ENCODE data around the gene FASTKD3. TPM values are rescaled to one million over a fixed set of nuclear protein-coding genes. Genes with fewer than 3 reads are reported as not detected.

Gene FASTKD3
- total and polyA plus RNA-seq, 10 of the 15 experiments (the other 5 are each of a cell fraction or from before 2014, with no cell fraction given): 12.1 to 59.6 (median 25.3) TPM

GRCh38 chr5:7857926-7858632 lies 10.8 kb downstream of the FASTKD3 start:
- RAD21 ChIA-PET (ENCODE audit: unreplicated experiment): no interaction called here
- Histone ChIP-seq H3K4me2 (ENCODE audit: control insufficient read depth, insufficient read depth) (no peak overlapping the region), H3K79me2 (ENCODE audit: control insufficient read depth, insufficient read depth, low read length) (no peaks in the 10 kb centered on the region), H2AFZ (ENCODE audit: control insufficient read depth, low read depth, low read length) (no peak overlapping the region), H3K4me3 (no peak overlapping the region), H3K36me3 (ENCODE audit: control insufficient read depth in 2 of 2, insufficient read depth in 2 of 2, low read length in 1 of 2) (peaks cover 0 to 17% of the 10 kb centered on the region in 2 experiments; a peak in 3 of 4 replicates), H3K9ac (ENCODE audit: control insufficient read depth, insufficient read depth, low read length) (no peak overlapping the region), H4K20me1 (ENCODE audit: control insufficient read depth, insufficient read depth) (no peaks in the 10 kb centered on the region), H3K27me3 (replicated peaks in 1 of 2; ENCODE audit: control insufficient read depth in 2 of 2, insufficient read depth in 2 of 2, low read length in 1 of 2) (no peaks in the 10 kb centered on the region), H3K27ac (ENCODE audit: control insufficient read depth, insufficient read depth) (no peak overlapping the region), H3K9me3 (replicated peaks; ENCODE audit: control insufficient read depth, insufficient read depth, low read length) (no peaks in the 10 kb centered on the region), H3K4me1 (ENCODE audit: control insufficient read depth, insufficient read depth, low read length) (no peaks in the 10 kb centered on the region)
- no TSS peak for BruUV-seq (replicated peaks)
- WGBS (ENCODE audit: insufficient coverage, insufficient replicate concordance, low lambda C conversion rate, missing lambda C conversion rate): 93% methylated on average over 9 of the region's 9 CpGs
- FAIRE-seq (no peak), ATAC-seq (no peak; the same call in 2 of the 3 replicates), DNase-seq (ENCODE audit: low read depth, low spot score) (no peak)
- POLR2A ChIA-PET: no interaction called here
- SMC1A ChIA-PET (ENCODE audit: uncharacterized antibody, unreplicated experiment): no interaction called here
- CTCF ChIA-PET: interaction anchor here (0.7 to 2.2 kb wide), 3 partner anchors 11 to 598 kb away, joined by 3 to 8 read pairs (median 3); no protein-coding TSS in a partner anchor
- intact Hi-C loops (cut with micrococcal nuclease; ENCODE audit: unreplicated experiment): no loop called here
- in situ Hi-C loops (cut with MboI): no loop called here
- TF ChIP-seq RBBP5 (conservative IDR thresholded peaks at IDR 0.05): no peak
- TF ChIP-seq ASH2L (IDR thresholded peaks at IDR 0.05; ENCODE audit: borderline replicate concordance, low read depth): no peak
- TF ChIP-seq E2F4 (IDR thresholded peaks at IDR 0.05; ENCODE audit: low read depth, low read length): no peak
- TF ChIP-seq RUNX3 (IDR thresholded peaks at IDR 0.05; ENCODE audit: low read length): no peak
- TF ChIP-seq RELA (IDR thresholded peaks at IDR 0.05; ENCODE audit: borderline replicate concordance, partially characterized antibody): no peak
- no peak for TF ChIP-seq MLLT1 (IDR thresholded peaks at IDR 0.05)
- no peak for TF ChIP-seq WRNIP1 (IDR thresholded peaks at IDR 0.05; ENCODE audit: borderline replicate concordance, low read depth, low read length)
- TF ChIP-seq BMI1 (IDR thresholded peaks at IDR 0.05; ENCODE audit: borderline replicate concordance): no peak
- TF ChIP-seq NRF1 (conservative IDR thresholded peaks at IDR 0.05; ENCODE audit: low read depth, low read length): no peak
- TF ChIP-seq CEBPZ (IDR thresholded peaks at IDR 0.05; ENCODE audit: low read depth, low read length): no peak
- no peak for TF ChIP-seq BCL11A (IDR thresholded peaks at IDR 0.05; ENCODE audit: low read depth, low read length)
- TF ChIP-seq BCLAF1 (IDR thresholded peaks at IDR 0.05): no peak
- no peak for TF ChIP-seq PKNOX1 (IDR thresholded peaks at IDR 0.05)
- TF ChIP-seq NBN (IDR thresholded peaks at IDR 0.05): no peak
